PC-9 (cell line): ENCODE measurements around the gene ENDOG.

ENCODE experiments used
- CTCF ChIP-seq: fragments of 200-600 bp; sonication (generic); conservative IDR thresholded peaks from 2 replicates; pipeline ENCODE4 v1.6.1; 2017; ENCODE audit warnings: mixed run types, antibody characterized with exemption, mild to moderate bottlenecking, moderate library complexity
- EZH2 ChIP-seq: fragments of 200-600 bp; sonication (generic); IDR thresholded peaks from 2 replicates; pipeline ENCODE4 v1.8.0; 2017; ENCODE audit warnings: antibody characterized with exemption, low read depth

- TF ChIP-seq CTCF (no peak), EZH2 (no peak)
Measured at GRCh38 chr9:128809036-128809599, 9.2 kb upstream of the ENDOG start.
